ENCODE data around the gene FNDC11. TPM values are rescaled to one million over a fixed set of nuclear protein-coding genes. Genes with fewer than 3 reads are reported as not detected.
"Not testable (repeated sequence)": the region's sequence is repeated elsewhere in the genome, so short reads cannot be mapped to it uniquely, and the experiment has no call there.

FNDC11 gene
- total RNA-seq, 1 experiment from 2014 or later: 1.8 TPM

DNA sequence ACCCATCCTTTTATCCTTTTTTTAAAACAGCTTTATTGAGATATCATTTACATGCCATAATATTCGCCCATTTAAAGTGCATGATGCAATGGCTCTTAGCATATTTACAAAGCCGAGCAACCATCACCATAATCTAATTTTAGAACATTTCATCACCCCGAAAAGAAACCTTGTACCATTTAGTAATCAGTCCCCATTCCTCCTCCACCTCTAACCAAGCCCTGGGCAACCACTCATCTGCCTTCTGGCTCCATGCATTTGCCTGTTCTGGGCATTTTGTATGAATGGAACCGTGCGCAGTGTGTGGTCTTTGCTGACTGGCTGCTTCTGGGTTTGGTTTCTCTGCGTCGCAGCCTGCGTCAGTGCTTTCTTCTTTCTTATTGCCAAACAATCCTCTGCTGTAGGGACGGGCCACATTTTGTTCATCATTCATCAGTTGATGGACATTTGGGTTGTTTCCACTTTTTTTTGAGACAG, 44.8 kb upstream of the FNDC11 start:
- DNase-seq (no peak), ATAC-seq (no peak)
- no peaks in the 10 kb centered on the region for H3K79me2 ChIP-seq (ENCODE audit: low read length)
- TF ChIP-seq EZH2phosphoT487 (IDR thresholded peaks at IDR 0.05; ENCODE audit: borderline replicate concordance, low read length) (no peak), EZH2 (IDR thresholded peaks at IDR 0.05; ENCODE audit: low read length, unreplicated experiment) (no peak), CTCF (conservative IDR thresholded peaks at IDR 0.05; ENCODE audit: low read depth, low read length) (no peak)
- intact Hi-C loops (cut with micrococcal nuclease): no loop called here
- ChIA-PET CTCF (no interaction called here), POLR2A (ENCODE audit: unreplicated experiment) (no interaction called here)
- H3K4me1 ChIP-seq (ENCODE audit: insufficient read depth, low read length): no peaks in the 10 kb centered on the region
- BruUV-seq (replicated peaks): no TSS peak
- no peaks in the 10 kb centered on the region for H3K9me2 ChIP-seq (replicated peaks; ENCODE audit: low read length)
- no peak overlapping the region for H3K9ac ChIP-seq (ENCODE audit: low read length)
- no peaks in the 10 kb centered on the region for H3K36me3 ChIP-seq (ENCODE audit: low read depth, low read length)
- no peak overlapping the region for H3K4me2 ChIP-seq (ENCODE audit: low read length)
- no peaks in the 10 kb centered on the region for H3K9me3 ChIP-seq (ENCODE audit: low read length)
- no peak overlapping the region for H3K27ac ChIP-seq (ENCODE audit: low read length)
- H3K4me3 ChIP-seq (ENCODE audit: low read length): no peak overlapping the region
- H3F3A ChIP-seq (ENCODE audit: low read length, unreplicated experiment): no peaks in the 10 kb centered on the region
- H2AFZ ChIP-seq (ENCODE audit: low read length): no peak overlapping the region
- no peaks in the 10 kb centered on the region for H4K20me1 ChIP-seq (ENCODE audit: low read length)
- no peaks in the 10 kb centered on the region for H3K27me3 ChIP-seq (ENCODE audit: low read length)

DNA sequence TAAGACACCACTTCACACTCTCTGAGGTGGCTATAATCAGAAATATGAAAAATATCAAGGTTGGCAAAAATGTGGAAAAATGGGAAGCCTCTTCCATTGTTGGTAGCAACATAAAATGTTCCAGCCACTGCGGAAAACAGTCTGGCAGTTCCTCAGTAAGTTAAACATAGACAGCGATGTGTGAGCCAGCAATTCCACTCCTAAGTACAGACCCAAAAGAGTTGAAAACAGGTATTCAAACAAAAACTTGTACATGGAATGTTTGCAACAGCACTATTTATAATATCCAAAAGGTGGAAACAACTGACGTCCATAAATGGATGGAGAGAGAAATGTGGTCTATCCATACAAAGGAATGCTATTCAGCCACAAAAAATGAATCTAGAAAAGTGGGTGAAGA, 40.8 kb upstream of the FNDC11 start:
- intact Hi-C loops (cut with micrococcal nuclease): no loop called here
- ChIA-PET POLR2A (ENCODE audit: unreplicated experiment) (no interaction called here), CTCF (no interaction called here)
- no peaks in the 10 kb centered on the region for H3K79me2 ChIP-seq (ENCODE audit: low read length)
- no peak overlapping the region for H3K4me2 ChIP-seq (ENCODE audit: low read length)
- no peaks in the 10 kb centered on the region for H3K9me3 ChIP-seq (ENCODE audit: low read length)
- H3K4me1 ChIP-seq (ENCODE audit: insufficient read depth, low read length): no peaks in the 10 kb centered on the region
- H4K20me1 ChIP-seq (ENCODE audit: low read length): no peaks in the 10 kb centered on the region
- no peak overlapping the region for H3K4me3 ChIP-seq (ENCODE audit: low read length)
- no peaks in the 10 kb centered on the region for H3K9me2 ChIP-seq (replicated peaks; ENCODE audit: low read length)
- BruUV-seq (replicated peaks): no TSS peak
- H2AFZ ChIP-seq (ENCODE audit: low read length): no peak overlapping the region
- no peak for ATAC-seq
- no peak overlapping the region for H3K27ac ChIP-seq (ENCODE audit: low read length)
- H3F3A ChIP-seq (ENCODE audit: low read length, unreplicated experiment): no peaks in the 10 kb centered on the region
- DNase-seq: no peak
- H3K9ac ChIP-seq (ENCODE audit: low read length): no peak overlapping the region
- no peaks in the 10 kb centered on the region for H3K27me3 ChIP-seq (ENCODE audit: low read length)
- TF ChIP-seq CTCF (conservative IDR thresholded peaks at IDR 0.05; ENCODE audit: low read depth, low read length) (no peak), EZH2 (IDR thresholded peaks at IDR 0.05; ENCODE audit: low read length, unreplicated experiment) (no peak), EZH2phosphoT487 (IDR thresholded peaks at IDR 0.05; ENCODE audit: borderline replicate concordance, low read length) (no peak)
- no peaks in the 10 kb centered on the region for H3K36me3 ChIP-seq (ENCODE audit: low read depth, low read length)

DNA sequence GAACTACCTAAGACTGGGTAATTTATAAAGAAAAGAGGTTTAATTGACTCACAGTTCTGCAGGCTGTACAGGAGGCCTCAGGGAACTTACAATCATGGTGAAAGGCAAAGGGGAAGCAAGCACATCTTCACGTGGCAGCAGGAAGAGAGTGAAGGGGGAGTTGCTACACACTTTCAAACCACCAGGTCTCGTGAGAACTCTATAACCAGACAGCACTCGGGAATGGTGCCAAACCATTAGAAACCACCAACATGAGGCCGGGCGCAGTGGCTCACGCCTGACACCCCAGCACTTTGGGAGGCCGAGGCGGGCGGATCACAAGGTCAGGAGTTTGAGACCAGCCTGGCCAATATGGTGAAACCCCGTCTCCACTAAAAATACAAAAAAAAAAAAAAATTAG, 39.4 kb upstream of the FNDC11 start:
- POLR2A ChIA-PET (ENCODE audit: unreplicated experiment); H3K79me2 ChIP-seq (ENCODE audit: low read length); intact Hi-C loops (cut with micrococcal nuclease); H2AFZ ChIP-seq (ENCODE audit: low read length); DNase-seq; ATAC-seq; H3K27ac ChIP-seq (ENCODE audit: low read length); H3K9ac ChIP-seq (ENCODE audit: low read length); H3K9me3 ChIP-seq (ENCODE audit: low read length); BruUV-seq (replicated peaks); H4K20me1 ChIP-seq (ENCODE audit: low read length); H3K36me3 ChIP-seq (ENCODE audit: low read depth, low read length); H3K4me2 ChIP-seq (ENCODE audit: low read length); H3K4me1 ChIP-seq (ENCODE audit: insufficient read depth, low read length); H3K4me3 ChIP-seq (ENCODE audit: low read length); H3F3A ChIP-seq (ENCODE audit: low read length, unreplicated experiment); H3K27me3 ChIP-seq (ENCODE audit: low read length); H3K9me2 ChIP-seq (replicated peaks; ENCODE audit: low read length); CTCF ChIA-PET: not testable (repeated sequence)
